Fibroblast of peridontal ligament (primary cell): Measurements from ENCODE around the gene POLE4.

Experiments
- DNase-seq: peaks from one replicate; pipeline ENCODE4 v3.0.0-alpha.2; 2010; ENCODE audit errors: extremely low read depth

POLE4 gene

GRCh38 chr2:74958274-74959105 lies at the start of gene POLE4:
POLE4 (plus strand) TSS chr2:74958643; CDS start chr2:74958680, 37 bp downstream.
- peak; percentile 83 for DNase-seq

- DNase-seq, result peak; percentile 15
Measured at GRCh38 chr2:74908748-74909444, 49.5 kb upstream of the POLE4 start.

- peak; percentile 32 for DNase-seq
Measured at GRCh38 chr2:74910245-74910644, 48.2 kb upstream of the POLE4 start.

GRCh38 chr2:74911061-74911460 lies 47.4 kb upstream of the POLE4 start:
- no peak for DNase-seq

GRCh38 chr2:74915743-74916142 lies 42.7 kb upstream of the POLE4 start:
- peak; percentile 43 for DNase-seq

- DNase-seq, result no peak
Measured at GRCh38 chr2:74916394-74916793, 42.0 kb upstream of the POLE4 start.

- DNase-seq, result peak; percentile 58
Measured at GRCh38 chr2:74917702-74918619, 40.5 kb upstream of the POLE4 start.

GRCh38 chr2:74919827-74920226 lies 38.6 kb upstream of the POLE4 start:
- peak; percentile 47 for DNase-seq

- no peak for DNase-seq
Measured at GRCh38 chr2:74921236-74921736, 37.2 kb upstream of the POLE4 start.

GRCh38 chr2:74922592-74923227 lies 35.7 kb upstream of the POLE4 start:
- peak; percentile 64 for DNase-seq

- no peak for DNase-seq
Measured at GRCh38 chr2:74924463-74925265, 33.8 kb upstream of the POLE4 start.

GRCh38 chr2:74925361-74925786 lies 33.1 kb upstream of the POLE4 start:
- DNase-seq, result no peak

- no peak for DNase-seq
Measured at GRCh38 chr2:74927621-74928020, 30.8 kb upstream of the POLE4 start.

- no peak for DNase-seq
Measured at GRCh38 chr2:74930811-74931486, 27.5 kb upstream of the POLE4 start.

- DNase-seq, result no peak
Measured at GRCh38 chr2:74931940-74932339, 26.5 kb upstream of the POLE4 start.

GRCh38 chr2:74935975-74936391 lies 22.5 kb upstream of the POLE4 start:
- no peak for DNase-seq

GRCh38 chr2:74937221-74937880 lies 21.1 kb upstream of the POLE4 start:
- DNase-seq, result no peak

- DNase-seq, result no peak
Measured at GRCh38 chr2:74938264-74938663, 20.2 kb upstream of the POLE4 start.
